LNCaP clone FGC (cell line): ENCODE measurements around the gene CEP350.
"Not testable (repeated sequence)": the region's sequence is repeated elsewhere in the genome, so short reads cannot be mapped to it uniquely, and the experiment has no call there.

Source experiments
- DNase-seq: peaks from one replicate; pipeline ENCODE4 v3.0.0-alpha.2; 2011; ENCODE audit warnings: low read depth
- H3K4me3 ChIP-seq: 2 replicates; pipeline ENCODE4 v1.5.1; 2011; ENCODE audit warnings: mild to moderate bottlenecking, low read depth, low read length, control low read depth
- TF ChIP-seq, protein P1 (sequence below): IDR thresholded peaks from 2 replicates; pipeline ENCODE4 v1.5.1; 2012; ENCODE audit warnings: mild to moderate bottlenecking; ENCODE audit not compliant: control insufficient read depth, insufficient read depth; ENCODE audit errors: extremely low read depth

The CEP350 gene

DNA sequence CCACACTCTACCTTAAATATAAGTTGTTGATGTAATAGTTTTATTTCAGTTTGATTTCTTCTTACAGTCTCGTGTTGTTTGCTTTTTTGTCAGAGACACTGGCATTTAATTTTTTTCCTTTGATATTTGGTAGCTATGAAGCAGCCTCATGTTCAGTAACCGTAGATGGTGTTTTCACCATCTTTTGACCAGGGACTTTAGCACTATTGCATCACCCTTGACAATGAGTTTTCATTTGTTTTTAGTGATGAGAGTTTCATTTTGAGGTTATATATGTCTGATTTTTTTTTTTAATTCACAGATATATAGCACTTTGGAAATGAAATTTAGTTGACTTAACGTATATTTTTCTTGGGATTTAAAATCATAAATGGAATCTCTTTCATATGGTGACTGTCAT is 36.2 kb downstream of the CEP350 start:
- DNase-seq: no peak
- TF ChIP-seq, protein P1, sequence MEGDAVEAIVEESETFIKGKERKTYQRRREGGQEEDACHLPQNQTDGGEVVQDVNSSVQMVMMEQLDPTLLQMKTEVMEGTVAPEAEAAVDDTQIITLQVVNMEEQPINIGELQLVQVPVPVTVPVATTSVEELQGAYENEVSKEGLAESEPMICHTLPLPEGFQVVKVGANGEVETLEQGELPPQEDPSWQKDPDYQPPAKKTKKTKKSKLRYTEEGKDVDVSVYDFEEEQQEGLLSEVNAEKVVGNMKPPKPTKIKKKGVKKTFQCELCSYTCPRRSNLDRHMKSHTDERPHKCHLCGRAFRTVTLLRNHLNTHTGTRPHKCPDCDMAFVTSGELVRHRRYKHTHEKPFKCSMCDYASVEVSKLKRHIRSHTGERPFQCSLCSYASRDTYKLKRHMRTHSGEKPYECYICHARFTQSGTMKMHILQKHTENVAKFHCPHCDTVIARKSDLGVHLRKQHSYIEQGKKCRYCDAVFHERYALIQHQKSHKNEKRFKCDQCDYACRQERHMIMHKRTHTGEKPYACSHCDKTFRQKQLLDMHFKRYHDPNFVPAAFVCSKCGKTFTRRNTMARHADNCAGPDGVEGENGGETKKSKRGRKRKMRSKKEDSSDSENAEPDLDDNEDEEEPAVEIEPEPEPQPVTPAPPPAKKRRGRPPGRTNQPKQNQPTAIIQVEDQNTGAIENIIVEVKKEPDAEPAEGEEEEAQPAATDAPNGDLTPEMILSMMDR: no peak
- no peak overlapping the region for H3K4me3 ChIP-seq

DNA sequence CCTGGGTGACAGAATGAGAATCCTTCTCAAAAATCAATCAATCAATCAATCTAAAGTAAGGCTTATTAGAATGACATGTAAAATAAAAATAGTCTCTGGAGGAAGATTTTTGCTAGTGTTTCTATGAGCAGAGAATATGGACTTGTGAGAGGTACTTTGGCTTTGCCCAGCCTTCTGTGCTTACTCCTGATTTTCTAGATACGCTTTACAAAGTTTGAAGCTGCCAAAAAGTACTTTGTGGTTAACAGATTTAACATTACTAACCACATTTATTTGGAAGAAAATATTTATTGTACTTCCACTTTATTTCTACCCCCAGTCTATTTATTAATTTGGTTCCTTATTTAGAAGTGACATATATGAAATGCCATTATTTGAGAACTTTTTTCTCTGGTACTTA is 41.0 kb downstream of the CEP350 start:
- no peak for DNase-seq
- TF ChIP-seq, protein P1: no peak
- H3K4me3 ChIP-seq: no peak overlapping the region

DNA sequence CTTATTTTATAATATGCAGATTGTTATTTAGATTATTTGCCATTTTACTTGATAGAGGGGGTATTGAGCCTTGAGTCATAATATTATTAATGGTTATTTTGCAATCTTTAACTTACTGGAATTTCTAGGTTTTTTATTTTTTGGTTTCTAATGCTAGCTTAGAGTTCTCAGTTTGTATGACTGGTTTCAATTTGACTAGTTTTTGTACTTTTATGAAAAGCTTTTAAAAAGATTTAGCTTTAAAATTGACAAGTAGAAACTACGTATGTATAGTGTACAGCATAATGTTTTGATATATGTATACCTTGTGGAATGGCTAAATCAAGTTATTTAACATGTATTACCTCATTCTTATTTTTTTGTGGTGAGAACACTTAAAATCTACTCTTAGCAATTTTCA is 41.5 kb downstream of the CEP350 start:
- no peak overlapping the region for H3K4me3 ChIP-seq
- no peak for DNase-seq
- TF ChIP-seq, protein P1: no peak

DNA sequence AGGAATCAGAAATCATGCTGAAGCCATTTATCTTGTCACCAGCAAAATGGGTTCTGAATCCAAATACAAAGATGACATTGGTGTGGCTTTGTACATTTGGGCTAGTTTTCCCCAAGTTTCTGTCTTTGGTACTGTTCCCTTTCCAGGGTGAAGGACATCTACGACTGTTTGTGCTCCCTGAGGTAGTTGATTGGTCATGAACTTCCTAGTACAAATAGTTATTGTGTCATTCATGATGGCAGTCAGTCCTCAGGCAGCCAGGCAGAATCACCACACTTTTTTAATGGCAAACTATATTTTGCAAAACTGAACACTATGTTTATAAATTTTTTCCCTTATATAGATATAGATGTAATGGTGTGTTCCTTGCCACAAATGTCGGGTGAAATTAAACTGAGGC is 46.0 kb downstream of the CEP350 start:
- no peak overlapping the region for H3K4me3 ChIP-seq
- TF ChIP-seq, protein P1: no peak

DNA sequence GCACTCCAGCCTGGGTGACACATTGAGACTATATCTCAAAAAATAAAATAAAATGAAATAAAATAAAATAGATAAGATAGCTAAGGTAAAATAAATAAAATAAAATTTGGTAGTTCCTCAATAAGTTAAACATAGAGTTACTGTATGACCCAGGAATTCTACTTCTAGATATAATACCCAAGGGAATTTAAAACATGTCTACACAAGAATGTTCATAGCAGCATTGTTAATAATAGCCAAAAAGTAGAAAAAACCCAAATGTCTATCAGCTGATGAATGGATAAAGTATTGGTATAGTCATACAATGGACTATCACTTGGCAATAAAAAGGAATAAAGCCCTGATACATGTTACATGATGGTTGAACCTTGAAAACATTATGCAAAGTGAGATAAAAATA is 47.8 kb downstream of the CEP350 start:
- TF ChIP-seq, protein P1: no peak
- H3K4me3 ChIP-seq: no peak overlapping the region
- DNase-seq: no peak

More for the DNA sequence above, 46.0 kb downstream of the CEP350 start:
- no peak for DNase-seq

DNA sequence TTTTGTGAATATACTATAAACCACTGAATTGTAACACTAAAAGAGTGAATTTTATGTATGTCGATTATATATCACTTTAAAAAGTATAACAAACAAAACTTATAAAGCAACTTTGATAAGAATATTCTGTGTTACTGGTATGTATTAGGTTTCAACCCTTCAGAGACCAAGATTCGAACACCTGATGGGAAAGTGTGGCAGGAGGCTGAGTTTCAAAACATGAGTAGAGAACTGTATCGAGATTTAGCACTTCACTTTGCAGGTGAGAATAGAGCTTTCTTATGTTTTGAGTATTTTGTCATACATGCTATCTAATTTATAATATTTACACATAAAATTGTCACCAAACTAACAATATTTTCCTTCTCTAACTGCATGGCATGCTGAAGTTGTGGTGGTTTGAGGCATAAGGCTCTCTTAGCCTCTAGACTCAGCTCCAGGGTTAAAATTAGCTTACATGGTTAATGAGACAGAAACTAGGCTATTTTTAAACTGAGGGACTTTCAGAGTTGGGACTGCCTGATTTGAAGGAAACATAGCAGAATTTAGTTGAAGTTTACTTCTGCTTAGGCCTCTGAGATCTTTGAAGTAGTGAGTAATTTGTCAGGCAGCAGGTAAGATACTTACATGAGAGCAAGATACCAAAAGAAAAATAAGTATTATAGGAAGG is 48.6 kb downstream of the CEP350 start:
- TF ChIP-seq, protein P1: no peak
- no peak overlapping the region for H3K4me3 ChIP-seq
- DNase-seq: no peak

DNA sequence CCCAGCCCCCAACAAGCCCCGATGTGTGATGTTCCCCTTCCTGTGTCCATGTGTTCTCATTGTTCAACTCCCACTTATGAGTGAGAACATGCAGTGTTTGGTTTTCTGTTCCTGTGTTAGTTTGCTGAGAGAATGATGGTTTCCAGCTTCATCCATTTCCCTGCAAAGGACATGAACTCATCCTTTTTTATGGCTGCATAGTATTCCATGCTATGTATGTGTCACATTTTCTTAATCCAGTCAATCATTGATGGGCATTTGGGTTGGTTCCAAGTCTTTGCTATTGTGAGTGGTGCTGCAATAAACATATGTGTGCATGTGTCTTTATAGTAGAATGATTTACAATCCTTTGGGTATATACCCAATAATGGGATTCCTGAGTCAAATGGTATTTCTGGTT is 52.2 kb downstream of the CEP350 start:
- not testable (repeated sequence) for H3K4me3 ChIP-seq

More for the DNA sequence above, 52.2 kb downstream of the CEP350 start:
- DNase-seq: not testable (repeated sequence)
